ENCODE results near the gene ZBED6.
"Not testable (repeated sequence)": the region's sequence is repeated elsewhere in the genome, so short reads cannot be mapped to it uniquely, and the experiment has no call there.

Gene ZBED6

GRCh38 chr1:203828002-203828401, 32.6 kb downstream of the ZBED6 start:
- no peak for DNase-seq
- in situ Hi-C loops (cut with HindIII; ENCODE audit: low pct_ligation_motif_present, low pct_unique_long_range_greater_than_20kb, low sequenced_read_pairs), result no loop called here

- DNase-seq, result no peak
- in situ Hi-C loops (cut with HindIII; ENCODE audit: low pct_ligation_motif_present, low pct_unique_long_range_greater_than_20kb, low sequenced_read_pairs), result no loop called here
Observed at GRCh38 chr1:203828503-203828902, 33.1 kb downstream of the ZBED6 start.

GRCh38 chr1:203829247-203829646, 33.8 kb downstream of the ZBED6 start:
- DNase-seq; in situ Hi-C loops (cut with HindIII; ENCODE audit: low pct_ligation_motif_present, low pct_unique_long_range_greater_than_20kb, low sequenced_read_pairs): not testable (repeated sequence)

GRCh38 chr1:203835476-203835875, 40.1 kb downstream of the ZBED6 start:
- DNase-seq, result no peak
- in situ Hi-C loops (cut with HindIII; ENCODE audit: low pct_ligation_motif_present, low pct_unique_long_range_greater_than_20kb, low sequenced_read_pairs), result no loop called here

- DNase-seq, result no peak
- in situ Hi-C loops (cut with HindIII; ENCODE audit: low pct_ligation_motif_present, low pct_unique_long_range_greater_than_20kb, low sequenced_read_pairs), result no loop called here
Observed at GRCh38 chr1:203839081-203839480, 43.7 kb downstream of the ZBED6 start.

- DNase-seq, result no peak
- in situ Hi-C loops (cut with HindIII; ENCODE audit: low pct_ligation_motif_present, low pct_unique_long_range_greater_than_20kb, low sequenced_read_pairs), result no loop called here
Observed at GRCh38 chr1:203840208-203840808, 44.9 kb downstream of the ZBED6 start.

GRCh38 chr1:203842559-203842876, 47.1 kb downstream of the ZBED6 start:
- in situ Hi-C loops (cut with HindIII; ENCODE audit: low pct_ligation_motif_present, low pct_unique_long_range_greater_than_20kb, low sequenced_read_pairs), result no loop called here

GRCh38 chr1:203843435-203843834, 48.0 kb downstream of the ZBED6 start:
- no peak for DNase-seq
- in situ Hi-C loops (cut with HindIII; ENCODE audit: low pct_ligation_motif_present, low pct_unique_long_range_greater_than_20kb, low sequenced_read_pairs), result no loop called here

More at GRCh38 chr1:203842559-203842876, 47.1 kb downstream of the ZBED6 start:
- DNase-seq, result no peak
